Heart right ventricle (tissue), 16 donors: ENCODE measurements around the gene ELF3. TPM values are rescaled to one million over a fixed set of nuclear protein-coding genes. Genes with fewer than 3 reads are reported as not detected.

ENCODE experiments used
- ATAC-seq, 8 donors: fragments of 200-7000 bp; cut with Tn5 transposase; one replicate each; pipeline ENCODE4 v1.9.1; 2020; ENCODE audit warnings: mild to moderate bottlenecking in 8 of 8, moderate library complexity in 8 of 8, moderate number of reproducible peaks in 1 of 8
- DNase-seq, 2 donors: peaks; one replicate each; pipeline ENCODE4 v3.0.0-alpha.2; 2020
- H3K27ac ChIP-seq, 10 donors: fragments of 200-600 bp; sonication (generic) in 2 of 10; one replicate each; pipeline versions ENCODE4 v1.5.0 to v1.8.0; 2020 to 2022; ENCODE audit warnings: mild to moderate bottlenecking in 3 of 10
- H3K27me3 ChIP-seq, 7 donors: fragments of 200-600 bp; one replicate each; pipeline ENCODE4 v1.8.0; 2021 to 2022; ENCODE audit warnings: mild to moderate bottlenecking in 2 of 7
- H3K36me3 ChIP-seq, 9 donors: fragments of 200-600 bp; sonication (generic) in 1 of 9; one replicate each; pipeline versions ENCODE4 v1.5.0 to v1.8.0; 2020 to 2022; ENCODE audit warnings: mild to moderate bottlenecking in 2 of 9
- H3K4me1 ChIP-seq, 9 donors: fragments of 200-600 bp; sonication (generic) in 1 of 9; one replicate each; pipeline versions ENCODE4 v1.5.0 to v1.8.0; 2020 to 2022; ENCODE audit warnings: mild to moderate bottlenecking in 4 of 9
- H3K4me3 ChIP-seq, 10 donors: fragments of 200-600 bp; sonication (generic) in 2 of 10; one replicate each; pipeline versions ENCODE4 v1.5.0 to v1.8.0; 2020 to 2022; ENCODE audit warnings: mild to moderate bottlenecking in 7 of 10, moderate library complexity in 2 of 10
- H3K9me3 ChIP-seq, 11 donors: fragments of 200-600 bp in 10 of 11; sonication (generic) in 2 of 11; one replicate each; pipeline versions ENCODE4 v1.5.0 to v1.8.0; 2013 to 2022; ENCODE audit warnings: mild to moderate bottlenecking in 2 of 11, control low read depth in 1 of 11, moderate library complexity in 1 of 11
- WGBS, 2 donors: extraction: QIAGEN DNeasy Blood & Tissue Kit; methylation state at CpG; one replicate each; pipeline ENCODE4 v1.1.7; 2013; ENCODE audit warnings: inconsistent platforms in 1 of 2; 5-methylcytosine and 5-hydroxymethylcytosine counted together
- intact Hi-C, 10 donors: fragments of 100-400 bp; cut with DNase I; formaldehyde crosslinking; loops; one replicate each; pipeline versions ENCODE4 v1.11.1 to v1.14.2; 2022
- polyA plus RNA-seq, 2 donors: library from polyadenylated mRNA; stranded (reverse); fragments of 200-250 nt; gene quantifications; one replicate each; pipeline ENCODE4 v1.2.3, GENCODE V29; 2013
- total RNA-seq, 10 donors: library from RNA; stranded (reverse); fragmentation: NEBNext Ultra II Directional in 3 of 10; extraction: Animal tissue kit (Norgen Biotek cat#: 25700) in 3 of 10; gene quantifications; one replicate each; pipeline versions ENCODE4 v1.2.1 to v1.2.4, GENCODE V29; 2021 to 2023
- TF ChIP-seq, protein P1 (sequence below), 9 donors: fragments of 200-600 bp; sonication (generic) in 2 of 9; IDR thresholded peaks; one replicate each; pipeline versions ENCODE4 v1.5.0 to v1.8.0; 2021 to 2022; ENCODE audit warnings: antibody characterized with exemption in 9 of 9, mild to moderate bottlenecking in 5 of 9, moderate library complexity in 1 of 9
- donor health status: Arrhythmogenic right ventricular cardiomyopathy.
- donor health status: ischemic (EF 13 %, LVEDD 7.1; RV severe dilation, severe dysfunction).
- donor health status: healthy with polysubstance abuse.
- donor health status: DM: no; HTN: yes; CAD: no.
- donor health status: DM: no; HTN: no; CAD: no.
- donor health status: ischemic (EF 25% LVEDD 6.9; RV normal size, moderate dysfunction).
- donor health status: ischemic (EF 25% LVEDD 5.7; RV mildly dilated, moderate dysfunction).
- donor health status: healthy.
- donor health status: DM: yes; HTN: yes; CAD: no.
- donor health status: Ischemic cardiomyopathy.
- donor health status: ischemic (EF 35%, LVEDD 5.7; RV mildly dilated, moderate dysfunction).
- donor health status: nonischemic (EF 11% LVEDD 7.7; RV severe dilation, severe dysfunction).
- donor health status: DM: yes; HTN: yes; CAD: no.
- donor health status: PGD.
- donor health status: ischemic (EF 29% LVEDD 5.4; RV normal size, mild dysfunction).
- donor health status: nonischemic (EF 23%, LVEDD 6.1; RV moderate dilation, normal function).

The ELF3 gene
- total and polyA plus RNA-seq, 12 donors: 0.09 to 255 (median 1.4) TPM; not detected in 2

DNA sequence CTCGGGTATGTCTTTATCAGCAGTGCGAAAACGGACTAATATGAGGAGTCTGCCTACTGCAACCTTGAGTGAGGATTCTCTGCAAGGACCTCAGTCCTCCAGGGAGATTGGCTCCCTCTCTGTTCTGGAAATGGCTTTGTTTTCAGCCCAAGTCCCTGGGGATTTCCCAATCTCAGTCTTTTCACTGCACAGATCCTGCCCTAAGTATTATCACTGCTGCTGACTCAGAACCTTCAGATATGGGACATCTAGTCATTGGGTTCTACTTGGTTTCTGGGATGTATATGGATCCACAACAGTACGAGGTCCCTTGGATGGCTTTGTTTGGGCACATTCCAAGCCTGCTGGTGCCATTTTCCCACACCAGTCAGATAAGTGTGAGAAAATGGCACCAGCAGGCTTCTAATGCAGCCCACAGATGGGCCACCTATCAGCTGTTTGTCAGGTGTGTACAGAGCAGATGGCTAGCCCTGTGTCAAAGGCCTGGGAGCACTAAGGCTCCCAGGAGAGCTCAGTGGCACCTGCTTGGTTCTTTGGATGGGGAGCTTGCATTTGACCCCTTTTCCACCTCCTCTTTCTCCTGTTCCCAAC, 27.4 kb downstream of the ELF3 start:
- Histone ChIP-seq H3K36me3 (no peaks in the 10 kb centered on the region), H3K4me3 (no peak overlapping the region), H3K27me3 (no peaks in the 10 kb centered on the region), H3K9me3 (no peaks in the 10 kb centered on the region), H3K4me1 (peaks cover 0 to 9% (median 0%) of the 10 kb centered on the region in 9 donors), H3K27ac (no peak overlapping the region)
- TF ChIP-seq, protein P1, sequence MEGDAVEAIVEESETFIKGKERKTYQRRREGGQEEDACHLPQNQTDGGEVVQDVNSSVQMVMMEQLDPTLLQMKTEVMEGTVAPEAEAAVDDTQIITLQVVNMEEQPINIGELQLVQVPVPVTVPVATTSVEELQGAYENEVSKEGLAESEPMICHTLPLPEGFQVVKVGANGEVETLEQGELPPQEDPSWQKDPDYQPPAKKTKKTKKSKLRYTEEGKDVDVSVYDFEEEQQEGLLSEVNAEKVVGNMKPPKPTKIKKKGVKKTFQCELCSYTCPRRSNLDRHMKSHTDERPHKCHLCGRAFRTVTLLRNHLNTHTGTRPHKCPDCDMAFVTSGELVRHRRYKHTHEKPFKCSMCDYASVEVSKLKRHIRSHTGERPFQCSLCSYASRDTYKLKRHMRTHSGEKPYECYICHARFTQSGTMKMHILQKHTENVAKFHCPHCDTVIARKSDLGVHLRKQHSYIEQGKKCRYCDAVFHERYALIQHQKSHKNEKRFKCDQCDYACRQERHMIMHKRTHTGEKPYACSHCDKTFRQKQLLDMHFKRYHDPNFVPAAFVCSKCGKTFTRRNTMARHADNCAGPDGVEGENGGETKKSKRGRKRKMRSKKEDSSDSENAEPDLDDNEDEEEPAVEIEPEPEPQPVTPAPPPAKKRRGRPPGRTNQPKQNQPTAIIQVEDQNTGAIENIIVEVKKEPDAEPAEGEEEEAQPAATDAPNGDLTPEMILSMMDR (IDR thresholded peaks at IDR 0.05): no peak
- 87 to 89% methylated on average over 4 of the region's 4 CpGs for WGBS, 2 donors
- DNase-seq (no peak), ATAC-seq (no peak)
- intact Hi-C loops: no loop called here

- Histone ChIP-seq H3K27ac (no peak overlapping the region), H3K9me3 (no peaks in the 10 kb centered on the region), H3K27me3 (no peaks in the 10 kb centered on the region), H3K36me3 (no peaks in the 10 kb centered on the region), H3K4me1 (peaks cover 0 to 9% (median 0%) of the 10 kb centered on the region in 9 donors), H3K4me3 (no peak overlapping the region)
- DNase-seq: no peak
- TF ChIP-seq, protein P1 (IDR thresholded peaks at IDR 0.05): no peak
- intact Hi-C loops: no loop called here
- WGBS, 2 donors: 95 to 96% methylated on average over 2 of the region's 2 CpGs
- ATAC-seq: no peak
Observed at GRCh38 chr1:202038688-202039346, 28.4 kb downstream of the ELF3 start.

GRCh38 chr1:202045705-202046104, 35.3 kb downstream of the ELF3 start:
- Histone ChIP-seq H3K27ac (no peak overlapping the region), H3K4me1 (peaks cover 0 to 6% (median 0%) of the 10 kb centered on the region in 9 donors), H3K27me3 (no peaks in the 10 kb centered on the region), H3K4me3 (no peak overlapping the region), H3K36me3 (no peaks in the 10 kb centered on the region), H3K9me3 (no peaks in the 10 kb centered on the region)
- TF ChIP-seq, protein P1 (IDR thresholded peaks at IDR 0.05): no peak
- intact Hi-C loops: no loop called here
- DNase-seq (no peak), ATAC-seq (no peak)
- WGBS, 2 donors: 86 to 91% methylated on average over 2 of the region's 2 CpGs

DNA sequence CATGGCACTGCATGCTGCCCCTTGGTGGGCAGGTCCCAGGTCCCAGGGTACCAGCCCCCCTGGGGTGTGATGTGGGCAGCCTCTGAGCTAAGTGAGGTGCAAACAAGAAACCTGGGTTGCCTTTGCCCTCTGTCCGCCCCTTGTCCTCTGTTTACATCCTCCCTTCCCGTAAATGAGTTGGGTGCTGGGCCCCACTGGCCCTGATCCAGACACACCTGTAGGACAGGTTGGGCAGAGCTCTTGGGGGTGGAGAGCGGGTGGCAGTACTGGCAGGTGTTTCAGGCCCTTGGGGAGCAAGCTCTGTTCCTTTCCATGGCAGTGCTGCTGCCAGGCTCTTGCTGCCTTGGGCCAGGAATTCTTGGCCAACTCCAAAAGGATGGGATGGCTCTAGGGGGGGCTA, 35.8 kb downstream of the ELF3 start:
- no peaks in the 10 kb centered on the region for H3K36me3 ChIP-seq
- 89 to 91% methylated on average over 3 of the region's 3 CpGs for WGBS, 2 donors
- H3K4me1 ChIP-seq: peaks cover 0 to 6% (median 0%) of the 10 kb centered on the region in 9 donors
- no peak overlapping the region for H3K4me3 ChIP-seq
- H3K27me3 ChIP-seq: no peaks in the 10 kb centered on the region
- intact Hi-C loops: no loop called here
- ATAC-seq (no peak), DNase-seq (no peak)
- no peaks in the 10 kb centered on the region for H3K9me3 ChIP-seq
- no peak overlapping the region for H3K27ac ChIP-seq
- TF ChIP-seq, protein P1 (IDR thresholded peaks at IDR 0.05): no peak
